Subcutaneous adipose tissue (tissue), 4 donors: ENCODE results near the gene TC2N. TPM values are rescaled to one million over a fixed set of nuclear protein-coding genes. Genes with fewer than 3 reads are reported as not detected.

Experiments used
- CTCF ChIP-seq: fragments of 450-650 bp; IDR thresholded peaks from one replicate; pipeline ENCODE4 v1.5.1; 2016; ENCODE audit warnings: low read depth, mild to moderate bottlenecking, control low read depth, antibody characterized with exemption, moderate library complexity
- total RNA-seq, 4 donors: library from RNA; depleted of rRNA; stranded (reverse); fragments of >200 nt; gene quantifications; one replicate each; pipeline ENCODE4 v1.1.0, GENCODE V29; 2016

Gene TC2N
- total RNA-seq, 4 donors from 2014 or later, result 37.7 to 58.4 (median 47.6) TPM

GRCh38 chr14:91749868-91750267, 117.5 kb downstream of the TC2N start:
- TF ChIP-seq CTCF, result no peak

- TF ChIP-seq CTCF, result no peak
Measured at GRCh38 chr14:91748049-91748448, 119.3 kb downstream of the TC2N start.

- TF ChIP-seq CTCF, result no peak
Measured at GRCh38 chr14:91745344-91745743, 122.0 kb downstream of the TC2N start.

GRCh38 chr14:91744068-91744480, 123.3 kb downstream of the TC2N start:
- TF ChIP-seq CTCF, result no peak

GRCh38 chr14:91743305-91743653, 124.1 kb downstream of the TC2N start:
- TF ChIP-seq CTCF, result no peak

GRCh38 chr14:91742621-91743304, 124.6 kb downstream of the TC2N start:
- TF ChIP-seq CTCF, result no peak

- no peak for TF ChIP-seq CTCF
Measured at GRCh38 chr14:91737619-91738018, 129.7 kb downstream of the TC2N start.
